ENCODE data around the gene PGM1. TPM values are rescaled to one million over a fixed set of nuclear protein-coding genes. Genes with fewer than 3 reads are reported as not detected.
"Not testable (repeated sequence)": the region's sequence is repeated elsewhere in the genome, so short reads cannot be mapped to it uniquely, and the experiment has no call there.

Gene PGM1
- 57.6 and 70.7 TPM in 2 replicates for total RNA-seq (2014; rRNA removed; shearing (Covaris generic); ENCODE audit: low replicate concordance)

DNA sequence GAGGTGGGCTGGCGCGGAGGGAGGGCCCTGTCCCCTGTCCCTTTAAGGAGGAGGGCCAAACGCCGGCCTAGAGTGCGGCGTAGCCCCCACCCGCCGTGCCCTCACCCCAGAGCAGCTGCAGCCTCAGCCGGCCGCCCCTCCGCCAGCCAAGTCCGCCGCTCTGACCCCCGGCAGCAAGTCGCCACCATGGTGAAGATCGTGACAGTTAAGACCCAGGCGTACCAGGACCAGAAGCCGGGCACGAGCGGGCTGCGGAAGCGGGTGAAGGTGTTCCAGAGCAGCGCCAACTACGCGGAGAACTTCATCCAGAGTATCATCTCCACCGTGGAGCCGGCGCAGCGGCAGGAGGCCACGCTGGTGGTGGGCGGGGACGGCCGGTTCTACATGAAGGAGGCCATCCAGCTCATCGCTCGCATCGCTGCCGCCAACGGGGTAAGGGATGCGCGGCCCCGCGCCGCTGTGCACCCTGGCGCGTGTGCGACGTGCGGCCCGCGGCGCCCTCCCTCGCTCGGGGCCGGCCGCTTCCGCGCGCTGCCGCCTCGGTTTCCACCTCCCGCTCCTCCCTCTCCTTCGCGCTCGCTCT, at the start of gene PGM1:
PGM1 (plus strand) TSS at position 109 of the 583 bp plus-strand sequence; CDS start at position 187, 78 bp downstream.
- in situ Hi-C loops (cut with HindIII; ENCODE audit: low pct_unique_long_range_greater_than_20kb, low sequenced_read_pairs): no loop called here

DNA sequence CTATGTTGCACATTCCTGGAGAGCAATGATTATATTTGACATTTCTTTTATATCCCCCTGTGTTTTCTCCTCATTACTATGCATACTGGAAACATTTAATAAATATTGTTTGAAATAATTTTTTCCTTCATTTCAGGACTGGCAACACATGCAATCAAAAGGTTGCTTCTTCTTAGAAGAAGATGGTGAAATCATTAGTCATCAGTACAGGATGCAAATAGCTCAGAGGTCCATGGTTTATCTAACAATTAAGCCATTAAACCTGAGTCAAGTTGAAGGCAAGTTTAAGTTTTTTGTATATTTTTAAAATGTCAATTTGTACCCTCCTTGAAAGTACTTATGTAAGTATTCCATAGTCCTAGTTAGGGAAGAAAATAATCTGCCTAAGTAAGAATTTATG, 47.4 kb upstream of the PGM1 start:
- no peak for DNase-seq (ENCODE audit: low read depth)
- in situ Hi-C loops (cut with HindIII; ENCODE audit: low pct_unique_long_range_greater_than_20kb, low sequenced_read_pairs): no loop called here

More for the DNA sequence above, at the start of gene PGM1:
- DNase-seq (ENCODE audit: low read depth): peak; percentile 82

DNA sequence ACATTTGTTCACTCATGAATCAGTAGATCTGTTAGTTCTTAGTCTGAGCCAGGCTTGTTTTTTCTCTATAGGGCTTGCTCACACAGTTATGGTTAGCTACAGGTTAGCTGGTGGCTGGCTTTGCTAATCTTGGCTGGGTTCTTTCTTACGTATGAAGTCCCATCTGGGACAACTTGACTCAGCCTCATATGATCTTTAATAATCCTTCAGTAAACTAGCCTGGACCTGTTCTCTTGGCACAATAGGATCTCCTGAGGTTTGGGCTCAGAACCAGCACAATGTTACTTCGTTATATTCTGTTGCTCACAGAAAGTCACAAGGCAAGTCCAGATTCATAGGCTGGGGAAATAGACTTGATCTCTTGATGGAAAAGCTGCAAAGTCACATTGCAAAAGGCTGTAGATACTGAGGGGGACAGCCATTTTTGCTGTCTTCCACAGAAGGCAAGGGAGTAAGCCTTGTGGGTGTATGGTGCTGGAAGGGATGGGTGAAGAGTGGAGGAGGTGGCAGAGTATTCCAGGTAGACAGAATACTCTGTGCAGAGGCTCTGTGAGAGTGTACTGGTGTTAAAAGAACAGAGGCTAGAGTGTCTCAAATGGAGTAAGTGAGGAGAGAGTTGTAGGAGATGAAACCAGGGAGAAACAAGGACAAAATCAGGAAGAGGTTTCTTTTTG, 45.5 kb upstream of the PGM1 start:
- DNase-seq (ENCODE audit: low read depth): no peak
- in situ Hi-C loops (cut with HindIII; ENCODE audit: low pct_unique_long_range_greater_than_20kb, low sequenced_read_pairs): no loop called here

DNA sequence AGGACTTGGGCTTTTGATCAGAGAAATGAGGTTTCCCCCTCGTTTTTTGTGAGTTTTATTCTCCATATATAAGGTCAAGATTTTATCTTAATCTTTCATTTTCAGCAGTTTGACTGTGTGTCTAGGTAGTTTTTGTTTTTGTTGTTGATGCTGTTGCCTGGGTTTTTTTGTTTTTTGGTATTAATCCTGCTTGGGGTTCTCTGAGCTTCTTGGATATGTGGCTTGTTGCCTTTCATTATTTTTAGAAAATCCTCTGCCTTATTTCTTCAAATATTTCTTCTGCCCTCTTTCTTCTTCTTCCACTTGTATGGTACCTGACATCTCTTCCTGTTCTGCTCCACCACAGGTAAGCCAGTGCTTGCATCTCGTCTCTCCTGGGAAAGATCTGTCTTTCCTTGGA, 44.9 kb upstream of the PGM1 start:
- no peak for DNase-seq (ENCODE audit: low read depth)
- in situ Hi-C loops (cut with HindIII; ENCODE audit: low pct_unique_long_range_greater_than_20kb, low sequenced_read_pairs): no loop called here

DNA sequence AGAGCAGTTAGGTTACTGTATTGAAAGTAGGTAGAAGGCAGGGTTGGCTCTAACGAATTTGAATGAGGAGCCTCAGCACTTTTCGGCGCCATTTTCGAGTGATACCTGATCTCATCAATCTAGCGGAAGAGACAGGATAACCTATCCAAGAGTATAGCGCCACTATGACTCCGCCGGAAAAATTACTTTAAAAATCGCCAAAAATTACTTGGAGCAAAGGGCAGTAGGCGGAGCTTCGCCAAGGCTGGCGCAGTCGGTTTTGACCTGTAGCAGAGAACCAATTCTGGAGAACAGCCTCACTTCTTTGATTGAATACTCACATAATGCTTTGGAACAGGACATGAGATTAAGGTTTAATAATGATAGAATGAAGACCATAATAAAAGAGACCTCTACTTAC, 44.3 kb upstream of the PGM1 start:
- in situ Hi-C loops (cut with HindIII; ENCODE audit: low pct_unique_long_range_greater_than_20kb, low sequenced_read_pairs): no loop called here
- DNase-seq (ENCODE audit: low read depth): no peak

DNA sequence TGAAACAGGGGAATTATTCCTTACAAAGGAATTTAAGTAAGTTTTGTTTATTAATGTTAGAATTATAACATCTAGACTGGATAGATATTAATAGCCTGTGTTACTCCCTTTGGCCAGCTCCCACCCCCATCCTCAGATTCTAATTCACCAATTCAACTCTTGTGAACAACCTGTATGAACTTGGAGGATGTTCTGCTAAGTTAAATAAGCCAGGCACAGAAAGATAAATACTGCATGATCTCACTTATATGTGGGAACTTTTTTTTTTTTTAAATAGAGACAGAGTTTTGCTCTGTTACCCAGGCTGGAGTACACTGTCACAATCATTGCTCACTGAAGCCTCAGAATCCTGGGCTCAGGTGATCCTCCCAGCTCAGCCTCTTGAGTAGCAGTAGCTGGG, 37.7 kb upstream of the PGM1 start:
- DNase-seq (ENCODE audit: low read depth): no peak
- in situ Hi-C loops (cut with HindIII; ENCODE audit: low pct_unique_long_range_greater_than_20kb, low sequenced_read_pairs): no loop called here

DNA sequence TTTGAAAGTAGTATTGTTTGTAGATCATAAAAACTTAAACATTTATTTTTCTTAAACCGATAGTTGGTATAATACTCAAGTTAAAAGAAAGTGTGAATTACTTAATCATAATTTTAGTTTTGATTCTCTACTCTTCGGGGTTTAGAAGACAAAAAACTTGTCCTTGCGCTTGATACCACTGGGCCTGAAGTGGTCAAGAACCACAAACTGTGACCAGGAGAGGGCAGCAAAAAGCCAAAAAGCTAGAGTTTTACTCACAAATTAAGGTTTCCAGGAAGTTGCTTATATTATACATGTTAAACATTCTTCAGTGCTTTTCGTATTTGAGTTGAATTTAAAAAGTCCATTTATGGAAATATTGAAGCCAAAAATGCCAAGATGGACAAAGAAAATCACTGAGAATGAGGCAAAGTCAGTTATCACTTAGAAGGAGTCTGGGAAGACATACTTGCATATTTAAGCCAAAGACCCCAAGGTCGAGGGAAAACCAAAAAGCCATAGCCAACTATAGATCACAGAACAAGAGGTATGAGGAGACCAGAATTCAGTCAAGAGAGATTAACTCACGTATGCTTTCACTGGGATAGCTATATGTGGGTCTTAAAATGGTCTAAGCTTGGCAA, 35.7 kb upstream of the PGM1 start:
- in situ Hi-C loops (cut with HindIII; ENCODE audit: low pct_unique_long_range_greater_than_20kb, low sequenced_read_pairs): no loop called here
- peak; percentile 21 for DNase-seq (ENCODE audit: low read depth)

DNA sequence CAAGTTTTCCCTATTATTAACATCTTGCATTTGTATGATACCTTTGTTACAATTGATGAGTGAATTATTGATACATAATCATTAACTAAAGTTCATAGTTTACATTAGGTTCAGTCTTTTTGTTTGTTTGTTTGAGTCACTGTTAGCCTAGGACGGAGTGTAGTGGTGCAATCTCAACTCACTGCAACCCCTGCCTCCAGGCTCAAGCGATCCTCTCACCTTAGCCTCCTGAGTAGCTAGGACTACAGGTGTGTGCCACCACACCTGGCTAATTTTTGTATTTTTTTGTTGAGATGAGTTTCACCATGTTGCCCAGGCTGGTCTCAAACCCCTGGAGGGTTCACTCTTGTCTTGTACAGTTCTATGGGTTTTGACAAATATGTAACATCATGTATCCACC, 33.9 kb upstream of the PGM1 start:
- in situ Hi-C loops (cut with HindIII; ENCODE audit: low pct_unique_long_range_greater_than_20kb, low sequenced_read_pairs): no loop called here
- no peak for DNase-seq (ENCODE audit: low read depth)

DNA sequence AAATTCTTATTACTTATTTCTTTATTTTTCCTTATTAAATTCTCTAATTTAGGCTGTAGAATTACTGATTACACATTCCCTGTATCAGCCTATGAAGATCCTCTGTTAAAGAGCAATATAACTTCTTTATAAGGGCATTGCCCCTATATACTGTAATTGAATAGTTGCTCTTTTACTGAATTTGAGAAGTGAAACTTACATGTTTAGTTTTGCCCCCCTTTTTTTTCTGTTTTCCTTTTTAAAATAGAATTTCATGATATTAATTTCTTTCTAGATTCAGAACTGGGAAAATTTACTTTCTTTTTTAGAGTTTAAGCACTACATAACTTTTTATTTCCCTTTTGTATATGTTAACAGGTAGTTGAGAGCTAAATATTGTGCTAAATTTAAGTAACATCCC, 29.5 kb upstream of the PGM1 start:
- in situ Hi-C loops (cut with HindIII; ENCODE audit: low pct_unique_long_range_greater_than_20kb, low sequenced_read_pairs): no loop called here
- no peak for DNase-seq (ENCODE audit: low read depth)

DNA sequence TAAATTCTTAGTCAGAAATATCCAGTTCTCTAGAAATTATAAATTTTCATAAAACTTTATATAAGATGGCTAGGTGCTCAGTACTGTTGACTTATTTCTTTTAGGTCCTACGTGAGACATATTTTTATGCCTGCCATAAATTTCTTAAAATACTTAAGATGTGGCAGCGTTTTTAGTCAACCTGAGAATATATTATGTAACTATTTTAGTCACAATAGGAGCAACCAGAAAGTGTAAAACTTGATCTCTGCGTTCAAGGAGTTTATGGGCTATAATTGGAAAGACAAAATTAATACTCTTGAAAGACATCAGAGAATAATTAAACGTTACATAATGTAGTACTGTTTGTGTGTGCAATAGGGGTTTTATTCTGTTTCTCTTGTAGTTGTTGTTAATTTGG, 24.1 kb upstream of the PGM1 start:
- in situ Hi-C loops (cut with HindIII; ENCODE audit: low pct_unique_long_range_greater_than_20kb, low sequenced_read_pairs): no loop called here
- no peak for DNase-seq (ENCODE audit: low read depth)

DNA sequence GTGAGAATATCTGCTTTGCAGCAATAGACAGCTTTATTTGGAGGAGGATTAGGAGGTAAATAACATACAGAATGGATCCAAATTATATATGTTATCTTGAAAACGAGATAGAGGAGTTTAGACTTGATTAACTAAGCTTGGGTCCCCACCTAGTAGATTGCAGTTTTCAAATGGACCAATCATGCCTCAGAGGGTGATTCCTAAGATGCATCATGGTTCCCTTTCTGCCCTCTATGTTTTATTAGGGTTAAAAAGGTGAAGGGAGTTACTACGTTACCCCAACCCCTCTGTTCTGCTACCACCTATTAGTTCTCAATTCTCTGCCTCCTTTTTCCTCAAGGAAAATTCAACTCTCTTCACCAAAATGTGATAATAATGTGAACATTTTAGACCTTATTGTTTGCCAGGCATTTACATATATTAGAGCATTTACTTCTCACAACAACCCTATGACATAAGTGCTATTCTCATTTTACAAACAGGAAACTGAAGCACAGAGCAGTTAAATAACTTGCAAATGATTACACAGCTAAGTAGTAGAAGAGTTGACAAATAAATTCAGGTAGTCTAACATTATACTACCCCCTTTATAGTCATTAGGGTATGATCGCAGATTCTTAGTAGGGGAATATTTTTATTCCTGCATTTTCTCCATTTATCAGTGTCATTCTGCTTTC, 23.4 kb upstream of the PGM1 start:
- no peak for DNase-seq (ENCODE audit: low read depth)
- in situ Hi-C loops (cut with HindIII; ENCODE audit: low pct_unique_long_range_greater_than_20kb, low sequenced_read_pairs): no loop called here

DNA sequence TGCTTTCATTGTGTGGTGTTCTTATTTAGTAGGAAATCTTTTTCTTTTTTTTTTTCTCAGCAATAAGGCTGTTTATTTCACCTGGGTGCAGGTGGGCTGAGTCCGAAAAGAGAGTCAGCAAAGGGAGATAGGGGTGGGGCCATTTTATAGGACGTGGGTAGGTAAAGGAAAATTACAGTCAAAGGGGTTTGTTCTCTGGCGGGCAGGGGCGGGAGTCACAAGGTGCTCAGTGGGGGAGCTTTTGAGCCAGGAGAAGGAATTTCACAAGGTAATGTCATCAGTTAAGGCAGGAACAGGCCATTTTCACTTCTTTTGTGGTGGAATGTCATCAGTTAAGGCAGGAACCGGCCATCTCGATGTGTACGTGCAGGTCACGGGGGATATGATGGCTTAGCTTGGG, 20.5 kb upstream of the PGM1 start:
- in situ Hi-C loops (cut with HindIII; ENCODE audit: low pct_unique_long_range_greater_than_20kb, low sequenced_read_pairs); DNase-seq (ENCODE audit: low read depth): not testable (repeated sequence)

DNA sequence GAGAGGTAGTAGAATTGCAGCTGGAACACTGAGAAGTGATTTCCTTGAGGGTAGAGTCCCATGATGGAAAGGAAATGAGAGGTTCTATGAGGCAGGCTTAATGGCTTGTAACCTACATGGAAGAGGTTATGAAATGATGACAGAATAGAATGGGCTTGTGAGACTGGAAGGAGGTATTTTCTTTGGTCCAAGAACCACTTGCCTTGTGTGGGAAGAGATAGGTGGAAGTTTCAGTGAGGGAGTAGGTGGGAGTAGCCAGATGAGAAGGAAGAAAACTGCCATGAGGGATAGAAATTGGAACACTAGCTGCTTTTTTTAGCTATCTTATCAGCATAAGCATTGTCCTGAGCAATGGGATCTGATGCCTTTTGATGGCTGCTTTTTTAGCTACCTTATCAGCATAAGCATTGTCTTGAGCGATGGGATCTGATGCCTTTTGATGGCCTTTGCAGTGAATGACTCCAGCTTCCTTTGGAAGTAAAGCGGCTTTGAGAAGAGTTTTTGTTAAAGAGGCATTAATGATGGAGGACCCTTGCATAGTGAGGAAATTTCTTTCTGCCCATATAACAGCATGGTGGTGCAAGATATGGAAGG, 18.9 kb upstream of the PGM1 start:
- DNase-seq (ENCODE audit: low read depth); in situ Hi-C loops (cut with HindIII; ENCODE audit: low pct_unique_long_range_greater_than_20kb, low sequenced_read_pairs): not testable (repeated sequence)

DNA sequence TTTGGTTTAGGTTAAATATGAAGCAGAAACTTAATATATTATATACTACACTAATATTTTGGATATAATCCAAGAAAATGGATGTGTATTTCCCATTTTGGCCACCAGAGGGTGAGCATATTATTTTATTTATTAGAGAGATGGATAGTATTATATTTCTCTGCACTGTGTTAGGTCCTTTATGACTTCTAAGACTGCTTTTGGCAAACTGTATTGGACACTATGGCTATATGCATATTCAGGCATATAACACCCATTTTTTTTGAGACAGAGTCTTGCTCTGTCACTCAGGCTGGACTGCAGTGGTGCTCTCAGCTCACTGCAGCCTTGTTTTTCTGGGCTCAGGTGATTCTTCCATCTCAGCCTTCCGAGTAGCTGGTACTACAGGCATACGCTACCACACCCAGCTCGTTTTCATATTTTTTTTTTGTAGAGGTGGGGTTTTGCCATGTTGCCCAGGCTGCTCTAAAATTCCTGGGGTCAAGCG, 17.8 kb upstream of the PGM1 start:
- in situ Hi-C loops (cut with HindIII; ENCODE audit: low pct_unique_long_range_greater_than_20kb, low sequenced_read_pairs): no loop called here
- DNase-seq (ENCODE audit: low read depth): peak; percentile 8

DNA sequence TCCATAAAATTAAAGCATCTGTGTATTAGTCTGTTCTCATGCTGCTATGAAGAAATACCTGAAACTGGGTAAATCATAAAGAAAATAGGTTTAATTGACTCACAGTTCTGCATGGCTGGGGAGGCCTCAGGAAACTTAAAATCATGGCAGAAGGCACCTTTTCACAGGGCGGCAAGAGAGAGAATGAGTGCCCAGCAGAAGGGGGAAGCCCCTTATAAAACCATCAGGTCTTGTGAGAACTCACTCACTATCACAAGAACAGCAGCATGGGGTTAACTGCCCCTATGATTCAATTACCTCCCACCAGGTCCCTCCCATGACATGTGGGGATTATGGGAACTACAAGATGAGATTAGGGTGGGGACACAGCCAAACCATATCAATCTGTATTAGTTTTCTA, 6.9 kb upstream of the PGM1 start:
- DNase-seq (ENCODE audit: low read depth); in situ Hi-C loops (cut with HindIII; ENCODE audit: low pct_unique_long_range_greater_than_20kb, low sequenced_read_pairs): not testable (repeated sequence)

DNA sequence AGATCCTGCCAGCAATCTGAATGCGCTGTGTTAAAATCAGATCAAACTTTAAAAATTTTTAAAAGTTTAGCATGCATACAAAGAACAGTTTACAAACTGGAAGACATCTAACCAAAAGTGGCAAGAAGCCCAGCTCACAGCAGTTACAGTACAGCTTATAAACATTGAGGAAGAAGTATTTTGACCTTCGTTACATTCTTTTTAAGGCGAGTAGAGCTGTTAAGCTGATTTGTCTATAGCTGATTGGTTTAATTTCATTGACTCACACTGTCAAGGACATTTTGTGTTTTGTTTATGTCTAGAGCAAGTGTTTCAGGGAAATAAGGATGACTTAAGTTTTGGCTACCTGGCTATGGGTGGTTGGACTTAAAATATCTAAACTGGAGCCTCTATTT, 3.0 kb upstream of the PGM1 start:
- no peak for DNase-seq (ENCODE audit: low read depth)
- in situ Hi-C loops (cut with HindIII; ENCODE audit: low pct_unique_long_range_greater_than_20kb, low sequenced_read_pairs): no loop called here

DNA sequence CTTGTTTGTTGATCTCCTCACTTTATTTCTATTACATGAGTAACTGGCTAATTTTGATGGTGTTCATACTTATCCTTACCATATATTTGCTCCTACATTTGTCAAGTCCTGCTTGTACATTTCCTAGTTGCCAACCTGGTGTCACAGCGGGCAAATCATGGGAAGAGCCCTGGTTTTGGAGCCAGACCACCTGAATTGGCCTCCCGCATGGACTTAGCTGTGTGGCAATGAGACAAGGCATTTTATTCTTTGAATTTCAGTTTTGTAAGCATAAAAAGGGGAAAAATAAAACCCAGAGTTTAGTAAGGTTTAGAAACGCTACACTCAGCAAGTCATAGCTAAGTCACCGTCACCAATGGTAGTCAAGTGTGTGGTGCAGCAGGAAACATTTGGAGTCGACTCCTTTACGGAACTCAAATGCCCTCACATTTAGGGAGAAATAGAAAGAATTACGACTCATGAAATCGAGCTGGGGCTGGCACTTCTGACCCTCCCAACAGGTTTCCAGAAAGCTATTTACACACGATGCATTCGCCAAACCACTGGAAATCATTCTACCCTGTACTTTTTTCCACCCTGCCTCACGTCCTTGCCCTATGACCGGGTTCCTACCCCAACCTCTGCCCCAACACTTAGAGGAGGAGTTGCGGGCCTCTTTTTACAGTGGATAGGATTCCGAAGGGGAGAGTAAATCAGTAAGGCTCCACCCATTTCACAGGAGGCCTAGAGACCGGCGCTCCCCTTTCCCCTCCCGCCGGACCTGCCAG, 492 bp upstream of the PGM1 start:
- no peak for DNase-seq (ENCODE audit: low read depth)
- in situ Hi-C loops (cut with HindIII; ENCODE audit: low pct_unique_long_range_greater_than_20kb, low sequenced_read_pairs): no loop called here
